ENCODE results near the gene HSPB6.

GRCh38 chr19:35782589-35782988 is 25.8 kb upstream of the HSPB6 start:
- no peak for TF ChIP-seq CHD7 (IDR thresholded peaks at IDR 0.05; ENCODE audit: insufficient replicate concordance, low read length)
- TF ChIP-seq POLR2A (IDR thresholded peaks at IDR 0.05; ENCODE audit: control extremely low read depth in 1 of 2, low read depth in 2 of 2, low read length in 2 of 2), result no peak

All from H1 (cell line).